ENCODE measurements around the gene CPT1B.

CPT1B gene

GRCh38 chr22:50607659-50608020 lies 29.4 kb upstream of the CPT1B start:
- DNase-seq (ENCODE audit: low read depth, low spot score): no peak
- Histone ChIP-seq H3K36me3 (ENCODE audit: insufficient read depth, insufficient read length, low read length) (peaks cover 17% of the 10 kb centered on the region), H3K9me3 (ENCODE audit: insufficient read depth, low read length) (no peaks in the 10 kb centered on the region), H3K4me1 (ENCODE audit: insufficient read depth, insufficient read length) (peaks cover 7% of the 10 kb centered on the region), H3K4me3 (ENCODE audit: insufficient read length, low read depth) (no peak overlapping the region), H3K9ac (ENCODE audit: insufficient read length, low read depth) (no peak overlapping the region), H3K27me3 (ENCODE audit: insufficient read depth, insufficient read length) (no peaks in the 10 kb centered on the region)
- TF ChIP-seq ZNF274 (IDR thresholded peaks at IDR 0.05; ENCODE audit: low read depth, low read length): no peak
- no peak for TF ChIP-seq SUZ12 (IDR thresholded peaks at IDR 0.05; ENCODE audit: extremely low read depth, insufficient read depth, insufficient read length)

- Histone ChIP-seq H3K36me3 (ENCODE audit: insufficient read depth, insufficient read length, low read length) (peaks cover 17% of the 10 kb centered on the region), H3K4me1 (ENCODE audit: insufficient read depth, insufficient read length) (peaks cover 3% of the 10 kb centered on the region), H3K27me3 (ENCODE audit: insufficient read depth, insufficient read length) (no peaks in the 10 kb centered on the region), H3K9me3 (ENCODE audit: insufficient read depth, low read length) (no peaks in the 10 kb centered on the region), H3K9ac (ENCODE audit: insufficient read length, low read depth) (no peak overlapping the region), H3K4me3 (ENCODE audit: insufficient read length, low read depth) (no peak overlapping the region)
- no peak for DNase-seq (ENCODE audit: low read depth, low spot score)
- no peak for TF ChIP-seq SUZ12 (IDR thresholded peaks at IDR 0.05; ENCODE audit: extremely low read depth, insufficient read depth, insufficient read length)
- no peak for TF ChIP-seq YY1 (IDR thresholded peaks at IDR 0.05; ENCODE audit: insufficient read depth, insufficient read length)
- no peak for TF ChIP-seq ZNF274 (IDR thresholded peaks at IDR 0.05; ENCODE audit: low read depth, low read length)
These were observed 28.9 kb upstream of the CPT1B start for GRCh38 chr22:50606946-50607658.

- H3K27me3 ChIP-seq (ENCODE audit: insufficient read depth, insufficient read length): no peaks in the 10 kb centered on the region
- TF ChIP-seq ZNF274 (IDR thresholded peaks at IDR 0.05; ENCODE audit: low read depth, low read length) (no peak), YY1 (IDR thresholded peaks at IDR 0.05; ENCODE audit: insufficient read depth, insufficient read length) (no peak), SUZ12 (IDR thresholded peaks at IDR 0.05; ENCODE audit: extremely low read depth, insufficient read depth, insufficient read length) (no peak)
- peaks cover 17% of the 10 kb centered on the region for H3K36me3 ChIP-seq (ENCODE audit: insufficient read depth, insufficient read length, low read length)
- no peak overlapping the region for H3K9ac ChIP-seq (ENCODE audit: insufficient read length, low read depth)
- no peaks in the 10 kb centered on the region for H3K9me3 ChIP-seq (ENCODE audit: insufficient read depth, low read length)
- DNase-seq (ENCODE audit: low read depth, low spot score): no peak
- peaks cover 6% of the 10 kb centered on the region for H3K4me1 ChIP-seq (ENCODE audit: insufficient read depth, insufficient read length)
- H3K4me3 ChIP-seq (ENCODE audit: insufficient read length, low read depth): no peak overlapping the region
These were observed 28.1 kb upstream of the CPT1B start for GRCh38 chr22:50606165-50606945.

- DNase-seq (ENCODE audit: low read depth, low spot score): no peak
- Histone ChIP-seq H3K9ac (ENCODE audit: insufficient read length, low read depth) (no peak overlapping the region), H3K4me1 (ENCODE audit: insufficient read depth, insufficient read length) (peaks cover 6% of the 10 kb centered on the region), H3K4me3 (ENCODE audit: insufficient read length, low read depth) (no peak overlapping the region), H3K36me3 (ENCODE audit: insufficient read depth, insufficient read length, low read length) (peaks cover 17% of the 10 kb centered on the region), H3K27me3 (ENCODE audit: insufficient read depth, insufficient read length) (no peaks in the 10 kb centered on the region), H3K9me3 (ENCODE audit: insufficient read depth, low read length) (no peaks in the 10 kb centered on the region)
- TF ChIP-seq YY1 (IDR thresholded peaks at IDR 0.05; ENCODE audit: insufficient read depth, insufficient read length) (no peak), SUZ12 (IDR thresholded peaks at IDR 0.05; ENCODE audit: extremely low read depth, insufficient read depth, insufficient read length) (no peak), ZNF274 (IDR thresholded peaks at IDR 0.05; ENCODE audit: low read depth, low read length) (no peak)
These were observed 27.4 kb upstream of the CPT1B start for GRCh38 chr22:50605613-50606074.

GRCh38 chr22:50605002-50605612 lies 26.9 kb upstream of the CPT1B start:
- Histone ChIP-seq H3K9me3 (ENCODE audit: insufficient read depth, low read length) (no peaks in the 10 kb centered on the region), H3K27me3 (ENCODE audit: insufficient read depth, insufficient read length) (no peaks in the 10 kb centered on the region), H3K36me3 (ENCODE audit: insufficient read depth, insufficient read length, low read length) (peaks cover 17% of the 10 kb centered on the region), H3K4me1 (ENCODE audit: insufficient read depth, insufficient read length) (peaks cover 6% of the 10 kb centered on the region), H3K9ac (ENCODE audit: insufficient read length, low read depth) (no peak overlapping the region), H3K4me3 (ENCODE audit: insufficient read length, low read depth) (no peak overlapping the region)
- no peak for TF ChIP-seq SUZ12 (IDR thresholded peaks at IDR 0.05; ENCODE audit: extremely low read depth, insufficient read depth, insufficient read length)
- TF ChIP-seq ZNF274 (IDR thresholded peaks at IDR 0.05; ENCODE audit: low read depth, low read length): no peak
- TF ChIP-seq YY1 (IDR thresholded peaks at IDR 0.05; ENCODE audit: insufficient read depth, insufficient read length): no peak
- DNase-seq (ENCODE audit: low read depth, low spot score): no peak

GRCh38 chr22:50604256-50605001 lies 26.2 kb upstream of the CPT1B start:
- Histone ChIP-seq H3K9me3 (ENCODE audit: insufficient read depth, low read length) (no peaks in the 10 kb centered on the region), H3K4me3 (ENCODE audit: insufficient read length, low read depth) (no peak overlapping the region), H3K36me3 (ENCODE audit: insufficient read depth, insufficient read length, low read length) (peaks cover 17% of the 10 kb centered on the region), H3K9ac (ENCODE audit: insufficient read length, low read depth) (no peak overlapping the region), H3K4me1 (ENCODE audit: insufficient read depth, insufficient read length) (peaks cover 3% of the 10 kb centered on the region), H3K27me3 (ENCODE audit: insufficient read depth, insufficient read length) (no peaks in the 10 kb centered on the region)
- DNase-seq (ENCODE audit: low read depth, low spot score): no peak
- TF ChIP-seq YY1 (IDR thresholded peaks at IDR 0.05; ENCODE audit: insufficient read depth, insufficient read length) (no peak), ZNF274 (IDR thresholded peaks at IDR 0.05; ENCODE audit: low read depth, low read length) (no peak), SUZ12 (IDR thresholded peaks at IDR 0.05; ENCODE audit: extremely low read depth, insufficient read depth, insufficient read length) (no peak)

Data from NT2/D1 (cell line).